Measurements from ENCODE around the gene ASB16.
"Not testable (repeated sequence)": the region's sequence is repeated elsewhere in the genome, so short reads cannot be mapped to it uniquely, and the experiment has no call there.

- TF ChIP-seq CTCF (IDR thresholded peaks at IDR 0.05; ENCODE audit: low read depth, low read length, poor library complexity, severe bottlenecking); EZH2phosphoT487 (IDR thresholded peaks at IDR 0.05; ENCODE audit: borderline replicate concordance, low read length): not testable (repeated sequence)
These were observed 21.4 kb upstream of the ASB16 start for GRCh38 chr17:44149066-44149465.
